Measurements from ENCODE around the gene NEURL1B. TPM values are rescaled to one million over a fixed set of nuclear protein-coding genes. Genes with fewer than 3 reads are reported as not detected.

NEURL1B gene
- polyA plus RNA-seq, 1 donor (not counting 4 experiments of a cell fraction or from before 2014, with no cell fraction given) = 0.43 TPM

- Histone ChIP-seq H3K4me2 (ENCODE audit: control insufficient read depth, extremely low read depth, insufficient read depth, low read depth, low read length) (no peak overlapping the region), H3K9ac (ENCODE audit: control insufficient read depth, extremely low read depth, insufficient read depth, low read length) (peak overlapping the region; percentile 92), H3K36me3 (ENCODE audit: control insufficient read depth in 2 of 2, extremely low read depth in 1 of 2, insufficient read depth in 2 of 2, low read length in 2 of 2) (no peaks in the 10 kb centered on the region), H2AFZ (ENCODE audit: control insufficient read depth, low read length) (peak overlapping the region; percentile 29), H3K4me3 (ENCODE audit: control insufficient read depth in 2 of 3, extremely low read depth in 1 of 3, insufficient read depth in 2 of 3, low read depth in 1 of 3, low read length in 3 of 3) (no peak overlapping the region), H3K4me1 (ENCODE audit: control insufficient read depth, extremely low read depth, insufficient read depth, low read length) (peaks cover 32% of the 10 kb centered on the region), H3K79me2 (ENCODE audit: control insufficient read depth, insufficient read depth, low read length) (no peaks in the 10 kb centered on the region), H3K27ac (ENCODE audit: control insufficient read depth, insufficient read depth, low read length) (peak overlapping the region; percentile 98), H3K27me3 (ENCODE audit: control insufficient read depth, extremely low read depth, insufficient read depth, low read length) (no peaks in the 10 kb centered on the region), H4K20me1 (ENCODE audit: control insufficient read depth, extremely low read depth, insufficient read depth, low read length) (no peaks in the 10 kb centered on the region), H3K9me3 (ENCODE audit: control insufficient read depth, low read depth, low read length) (no peaks in the 10 kb centered on the region), H3K9me1 (ENCODE audit: control insufficient read depth, extremely low read depth, insufficient read depth, low read length) (no peaks in the 10 kb centered on the region)
- dilution Hi-C loops (cut with MboI; ENCODE audit: extremely low pct_ligation_motif_present, low sequenced_read_pairs) = no loop called here
- DNase-seq (ENCODE audit: low read depth, low spot score) (no peak), FAIRE-seq (no peak)
- TF ChIP-seq CTCF (optimal IDR thresholded peaks at IDR 0.05 in 1 of 3, IDR thresholded peaks at IDR 0.05 in 1 of 3, conservative IDR thresholded peaks at IDR 0.05 in 1 of 3; ENCODE audit: extremely low read depth in 1 of 3, insufficient read depth in 2 of 3, low read length in 3 of 3) = no peak
- no peak for TF ChIP-seq EZH2 (IDR thresholded peaks at IDR 0.05; ENCODE audit: low read length)
These were observed 90.6 kb downstream of the NEURL1B start for GRCh38 chr5:172731680-172732074.

- H3K79me2 ChIP-seq (ENCODE audit: control insufficient read depth, insufficient read depth, low read length) = no peaks in the 10 kb centered on the region
- dilution Hi-C loops (cut with MboI; ENCODE audit: extremely low pct_ligation_motif_present, low sequenced_read_pairs) = no loop called here
- no peaks in the 10 kb centered on the region for H3K9me1 ChIP-seq (ENCODE audit: control insufficient read depth, extremely low read depth, insufficient read depth, low read length)
- H3K27ac ChIP-seq (ENCODE audit: control insufficient read depth, insufficient read depth, low read length) = peak overlapping the region; percentile 98
- no peaks in the 10 kb centered on the region for H3K36me3 ChIP-seq (ENCODE audit: control insufficient read depth in 2 of 2, extremely low read depth in 1 of 2, insufficient read depth in 2 of 2, low read length in 2 of 2)
- H3K27me3 ChIP-seq (ENCODE audit: control insufficient read depth, extremely low read depth, insufficient read depth, low read length) = no peaks in the 10 kb centered on the region
- H4K20me1 ChIP-seq (ENCODE audit: control insufficient read depth, extremely low read depth, insufficient read depth, low read length) = no peaks in the 10 kb centered on the region
- no peak for TF ChIP-seq CTCF (optimal IDR thresholded peaks at IDR 0.05 in 1 of 3, IDR thresholded peaks at IDR 0.05 in 1 of 3, conservative IDR thresholded peaks at IDR 0.05 in 1 of 3; ENCODE audit: extremely low read depth in 1 of 3, insufficient read depth in 2 of 3, low read length in 3 of 3)
- no peak for TF ChIP-seq EZH2 (IDR thresholded peaks at IDR 0.05; ENCODE audit: low read length)
- no peak for DNase-seq (ENCODE audit: low read depth, low spot score)
- H3K4me2 ChIP-seq (ENCODE audit: control insufficient read depth, extremely low read depth, insufficient read depth, low read depth, low read length) = no peak overlapping the region
- peak overlapping the region; percentile 92 for H3K9ac ChIP-seq (ENCODE audit: control insufficient read depth, extremely low read depth, insufficient read depth, low read length)
- H3K9me3 ChIP-seq (ENCODE audit: control insufficient read depth, low read depth, low read length) = no peaks in the 10 kb centered on the region
- peaks cover 32% of the 10 kb centered on the region for H3K4me1 ChIP-seq (ENCODE audit: control insufficient read depth, extremely low read depth, insufficient read depth, low read length)
- no peak for FAIRE-seq
- H2AFZ ChIP-seq (ENCODE audit: control insufficient read depth, low read length) = no peak overlapping the region
- H3K4me3 ChIP-seq (ENCODE audit: control insufficient read depth in 2 of 3, extremely low read depth in 1 of 3, insufficient read depth in 2 of 3, low read depth in 1 of 3, low read length in 3 of 3) = no peak overlapping the region
These were observed 91.3 kb downstream of the NEURL1B start for GRCh38 chr5:172732201-172732865.

All from keratinocyte (primary cell).